HG03342 (cell line): Measurements from ENCODE around the gene KLF16.
A peak's percentile ranks its signal among the peaks of the same experiment; 100 is the strongest.

Experiments used
- ATAC-seq: cut with Tn5 transposase; IDR thresholded peaks from one replicate; pipeline ENCODE4 v1.9.1; 2021; ENCODE audit warnings: mild to moderate bottlenecking, moderate library complexity; ENCODE audit not compliant: unreplicated experiment

Gene KLF16

DNA sequence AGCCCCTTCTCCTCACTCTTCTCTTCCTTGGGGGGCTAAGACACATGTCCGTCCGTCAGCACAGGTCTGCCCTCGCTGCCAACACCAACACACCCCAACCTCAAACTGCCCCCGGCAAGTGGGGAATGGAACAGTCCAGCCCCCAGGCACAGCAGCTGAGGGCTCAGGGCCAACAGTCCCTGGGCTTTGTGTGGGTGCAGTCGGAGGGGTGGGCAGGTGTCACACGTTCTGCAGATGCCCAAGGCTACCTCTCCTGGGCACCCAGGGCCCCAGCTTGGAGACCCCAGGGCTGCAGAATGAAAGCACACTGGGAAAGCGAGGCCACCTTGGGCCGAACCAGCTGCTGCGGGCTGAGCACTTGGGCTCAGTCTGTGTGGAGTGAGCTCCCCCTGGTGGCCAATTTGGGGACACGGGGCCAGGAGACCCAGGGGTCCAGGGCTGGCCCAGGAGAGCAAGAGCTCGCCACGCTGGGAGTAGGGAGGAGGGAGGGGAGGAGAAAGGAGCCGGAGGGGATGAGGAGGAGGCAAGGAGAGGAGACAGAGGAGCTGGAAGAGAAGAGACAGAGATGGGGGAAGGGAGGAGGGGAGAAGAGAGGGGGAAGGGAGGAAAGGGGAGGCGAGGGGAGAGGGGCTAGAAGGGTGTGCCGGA lies 37.3 kb downstream of the KLF16 start:
- no peak for ATAC-seq

DNA sequence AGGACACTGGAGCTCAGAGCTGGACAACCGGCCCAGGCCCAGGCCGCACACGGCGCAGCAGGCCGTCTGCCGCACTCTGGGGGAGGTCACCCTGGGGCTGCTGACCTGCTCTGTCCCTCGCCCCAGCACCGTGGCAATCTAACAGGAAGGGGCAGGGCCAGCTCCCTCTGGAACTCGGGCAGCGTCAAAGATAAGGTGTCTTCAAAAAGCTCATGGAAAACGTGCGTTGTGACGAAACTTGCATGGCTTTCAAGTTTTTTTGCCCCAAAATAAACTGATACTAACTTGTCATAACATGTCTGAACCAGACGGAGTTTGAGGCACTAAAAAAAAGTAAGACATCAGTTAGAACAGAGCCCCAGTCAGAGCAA lies 39.1 kb downstream of the KLF16 start:
- no peak for ATAC-seq

DNA sequence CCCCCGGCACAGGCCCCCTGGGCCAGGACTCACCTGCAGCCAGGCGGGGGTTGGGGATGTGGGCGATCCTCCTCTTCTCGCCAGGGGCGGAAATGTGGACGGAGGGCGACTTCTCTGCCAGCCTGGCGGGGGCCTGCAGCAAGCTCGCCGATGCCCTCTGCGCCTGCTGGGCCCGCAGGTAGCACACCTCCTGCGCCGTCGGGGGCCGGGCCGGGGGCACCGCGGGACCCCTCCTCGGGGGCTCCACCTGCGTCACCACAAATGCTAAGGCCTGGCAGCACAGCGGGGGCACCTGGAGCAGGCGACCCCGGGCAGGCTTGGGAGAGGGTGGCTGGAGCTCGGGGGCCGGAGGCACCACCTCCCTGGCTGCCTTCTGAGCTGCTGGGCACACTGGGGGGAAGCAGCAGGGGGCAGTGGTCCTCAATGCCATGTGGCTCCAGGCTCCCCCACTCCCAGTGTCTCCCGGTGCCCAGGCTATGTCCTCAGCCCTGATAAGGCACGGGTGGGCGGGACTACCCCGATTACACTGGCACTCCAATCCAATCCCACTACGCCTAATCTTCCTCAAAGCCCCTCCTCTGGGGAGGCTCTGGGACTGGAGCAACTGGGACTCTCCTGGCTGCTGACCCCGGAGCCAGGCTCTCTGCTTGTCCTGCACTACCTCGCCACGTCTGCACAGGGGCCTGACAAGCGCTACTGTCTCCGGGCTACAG lies 39.7 kb downstream of the KLF16 start:
- no peak for ATAC-seq

DNA sequence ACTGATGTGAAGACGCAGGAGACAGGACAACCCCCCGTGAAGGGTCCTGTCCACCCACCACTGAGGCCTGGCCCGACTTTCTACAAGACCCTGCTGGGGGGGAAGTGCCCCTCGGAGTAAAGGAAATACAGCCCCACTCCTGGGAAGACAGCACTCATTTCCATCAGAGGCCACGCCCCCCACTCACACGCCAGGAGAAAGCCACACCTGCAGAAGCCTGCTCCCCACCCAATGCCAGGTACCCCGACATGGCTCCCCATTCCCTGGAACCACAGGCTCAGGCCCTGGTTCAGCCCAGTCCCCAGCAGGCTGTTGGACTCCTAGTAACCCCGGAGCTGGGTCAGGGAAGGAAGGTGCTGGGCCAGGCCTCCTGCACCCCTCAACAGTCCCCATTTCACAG lies 40.4 kb downstream of the KLF16 start:
- ATAC-seq = no peak

DNA sequence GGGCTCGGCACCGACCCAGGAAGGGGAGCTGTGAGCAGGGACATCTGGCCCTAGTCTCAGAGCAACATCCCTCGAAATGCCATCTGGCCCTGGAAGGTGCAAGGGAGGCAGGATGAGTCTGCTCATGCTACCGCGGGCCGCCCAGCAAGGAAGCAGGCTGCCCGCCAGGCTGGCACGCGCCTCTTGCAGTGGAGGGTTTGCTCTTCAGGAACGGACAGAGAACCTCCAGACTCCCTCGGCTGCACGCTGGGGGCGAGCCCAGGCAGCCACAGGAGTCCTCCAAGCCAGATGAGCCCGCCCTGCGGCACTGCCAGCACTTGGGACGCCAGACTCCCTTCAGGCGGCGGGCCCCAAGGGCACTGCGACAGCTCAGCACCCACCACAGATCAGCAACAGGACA lies 41.2 kb downstream of the KLF16 start:
- no peak for ATAC-seq

DNA sequence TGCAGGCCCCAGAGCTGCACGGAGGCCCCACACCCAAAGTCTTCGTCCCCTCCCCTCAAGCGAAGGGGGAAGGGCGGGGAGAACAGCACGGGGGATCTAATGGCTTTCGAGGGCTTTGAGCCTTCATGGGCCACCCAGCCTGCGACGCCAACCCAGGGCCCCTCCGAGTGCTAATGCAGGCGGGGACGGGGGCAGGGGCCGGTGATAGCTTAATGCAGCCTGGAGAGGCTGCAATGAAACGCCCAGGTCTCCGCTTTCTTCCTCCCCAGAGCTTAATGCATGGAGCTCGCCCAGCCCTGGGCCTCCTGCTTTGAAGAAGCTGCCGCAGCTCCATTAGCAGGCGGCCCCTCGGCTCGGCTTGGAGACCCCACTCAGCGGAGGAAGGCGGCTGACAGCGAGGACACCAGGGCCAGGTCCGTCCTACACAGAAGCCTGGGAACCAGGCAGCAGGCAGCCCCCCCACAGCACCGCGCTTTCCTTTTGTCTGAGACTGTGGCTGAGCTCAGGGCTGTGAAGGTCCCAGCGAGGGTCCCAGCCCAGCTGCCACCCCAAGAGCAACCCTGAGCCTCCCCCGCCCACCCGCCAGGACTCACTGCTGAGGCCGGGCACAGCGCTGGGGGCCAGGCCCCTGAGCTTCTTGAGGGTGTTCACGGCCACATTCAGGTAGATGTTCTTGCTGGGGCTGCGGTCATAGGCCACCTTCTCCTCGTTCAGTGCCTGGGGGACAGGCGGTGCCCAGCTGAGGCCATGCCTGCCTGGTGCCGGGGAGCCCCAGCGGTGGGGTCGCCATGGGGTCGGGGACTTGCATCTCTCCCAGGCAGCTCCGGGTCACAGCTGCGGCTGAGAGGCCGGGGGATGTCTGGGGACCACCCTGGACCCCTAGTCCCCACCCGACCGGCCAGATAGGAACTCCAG lies 43.8 kb downstream of the KLF16 start:
- no peak for ATAC-seq

DNA sequence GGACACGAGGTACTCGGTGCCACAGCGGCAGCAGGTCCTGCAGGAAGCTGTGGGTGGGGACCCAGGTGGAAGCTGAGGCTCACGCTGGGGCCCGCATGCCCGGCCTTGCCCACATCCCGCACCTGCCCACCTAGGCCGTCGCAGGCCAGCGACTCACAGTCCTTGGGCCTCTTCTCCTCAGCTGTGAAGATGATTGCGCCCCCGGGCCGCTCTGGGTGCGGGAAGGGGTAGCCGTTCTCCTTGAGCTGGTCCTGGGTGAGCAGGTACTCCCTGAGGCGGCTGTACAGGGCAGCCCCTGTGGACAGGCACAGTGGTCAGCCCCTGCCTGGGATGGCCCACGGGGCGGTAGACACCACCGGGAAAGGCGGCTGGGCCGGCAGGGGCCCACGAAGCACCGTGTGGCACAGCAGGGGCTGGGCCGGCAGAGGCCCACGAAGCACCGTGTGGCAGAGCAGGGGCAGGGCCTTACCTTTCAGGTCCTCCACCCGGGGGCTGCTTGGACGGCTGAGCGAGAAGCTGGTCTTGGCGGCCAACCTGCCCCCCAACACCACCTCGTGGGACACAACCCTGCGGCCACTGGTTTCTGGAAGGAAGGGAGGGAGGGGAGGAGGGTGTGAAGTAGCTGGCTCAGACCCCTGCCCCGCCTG lies 44.7 kb downstream of the KLF16 start:
- no peak for ATAC-seq

DNA sequence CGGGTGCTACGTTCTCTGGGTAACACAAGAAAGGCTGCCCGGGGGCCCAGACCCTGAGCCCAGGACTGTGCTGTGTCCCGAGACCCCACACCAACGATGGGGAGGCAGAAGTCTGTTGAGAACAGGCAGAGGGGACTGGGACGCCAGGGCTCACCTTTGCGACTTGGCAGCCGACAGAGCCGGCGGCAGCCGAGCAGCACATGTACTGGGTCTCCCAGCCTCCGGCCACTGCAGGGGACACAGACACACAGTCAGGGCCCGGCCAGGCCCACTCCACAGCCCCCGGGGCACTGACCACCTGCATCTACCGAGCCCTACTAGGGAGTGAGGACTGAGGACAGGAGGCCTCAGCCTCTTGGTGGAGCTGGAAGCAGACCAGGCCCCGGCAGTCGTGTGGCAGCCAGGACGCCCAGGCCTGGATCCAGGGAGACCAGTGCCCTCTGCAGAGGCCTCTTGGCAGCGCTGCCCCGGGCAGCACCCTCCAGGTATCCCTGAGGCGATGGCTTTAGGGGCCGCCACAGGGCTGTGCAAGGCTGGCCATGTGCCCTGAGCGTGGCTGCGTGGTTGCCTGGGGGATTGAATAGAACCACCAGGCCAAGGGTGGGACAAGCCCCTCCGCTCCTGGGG lies 45.7 kb downstream of the KLF16 start:
- ATAC-seq = no peak

DNA sequence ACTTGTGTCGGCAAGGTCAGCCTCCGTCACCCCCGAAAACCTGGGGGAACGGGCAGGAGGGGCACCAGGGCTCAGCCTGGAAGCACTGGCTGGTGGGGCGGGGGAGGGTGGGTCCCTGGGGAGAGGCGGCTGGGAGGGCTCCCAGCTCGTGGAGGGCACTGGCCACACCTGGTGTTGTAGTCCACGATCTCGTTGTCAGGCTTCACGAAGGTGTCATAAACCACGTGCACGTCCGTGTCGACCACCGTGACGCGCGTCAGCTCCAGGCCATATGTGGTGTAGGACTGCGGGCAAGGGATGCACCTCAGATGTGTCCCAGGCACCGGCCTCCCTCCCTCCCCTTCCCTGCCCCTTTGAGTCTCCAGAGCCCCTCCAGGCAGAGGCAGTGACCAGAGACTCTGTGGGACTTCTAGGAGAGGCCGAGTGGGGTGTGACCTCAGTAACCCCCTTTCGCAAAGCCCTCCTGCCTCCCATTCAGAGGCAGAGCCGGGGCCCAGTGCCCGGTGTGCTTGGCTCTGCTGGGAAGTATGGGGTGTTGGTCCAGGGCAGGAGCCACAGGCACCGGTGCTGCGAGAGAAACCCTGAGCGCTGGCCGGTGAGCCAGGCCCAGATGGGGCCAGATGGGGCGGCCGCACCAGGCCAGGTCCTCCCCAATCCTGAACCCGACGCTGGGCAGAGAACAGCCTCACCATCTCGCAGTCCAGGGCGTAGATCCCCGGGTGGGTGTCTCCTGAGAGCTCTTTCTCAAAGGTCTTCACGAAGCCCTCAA lies 46.7 kb downstream of the KLF16 start:
- no peak for ATAC-seq

DNA sequence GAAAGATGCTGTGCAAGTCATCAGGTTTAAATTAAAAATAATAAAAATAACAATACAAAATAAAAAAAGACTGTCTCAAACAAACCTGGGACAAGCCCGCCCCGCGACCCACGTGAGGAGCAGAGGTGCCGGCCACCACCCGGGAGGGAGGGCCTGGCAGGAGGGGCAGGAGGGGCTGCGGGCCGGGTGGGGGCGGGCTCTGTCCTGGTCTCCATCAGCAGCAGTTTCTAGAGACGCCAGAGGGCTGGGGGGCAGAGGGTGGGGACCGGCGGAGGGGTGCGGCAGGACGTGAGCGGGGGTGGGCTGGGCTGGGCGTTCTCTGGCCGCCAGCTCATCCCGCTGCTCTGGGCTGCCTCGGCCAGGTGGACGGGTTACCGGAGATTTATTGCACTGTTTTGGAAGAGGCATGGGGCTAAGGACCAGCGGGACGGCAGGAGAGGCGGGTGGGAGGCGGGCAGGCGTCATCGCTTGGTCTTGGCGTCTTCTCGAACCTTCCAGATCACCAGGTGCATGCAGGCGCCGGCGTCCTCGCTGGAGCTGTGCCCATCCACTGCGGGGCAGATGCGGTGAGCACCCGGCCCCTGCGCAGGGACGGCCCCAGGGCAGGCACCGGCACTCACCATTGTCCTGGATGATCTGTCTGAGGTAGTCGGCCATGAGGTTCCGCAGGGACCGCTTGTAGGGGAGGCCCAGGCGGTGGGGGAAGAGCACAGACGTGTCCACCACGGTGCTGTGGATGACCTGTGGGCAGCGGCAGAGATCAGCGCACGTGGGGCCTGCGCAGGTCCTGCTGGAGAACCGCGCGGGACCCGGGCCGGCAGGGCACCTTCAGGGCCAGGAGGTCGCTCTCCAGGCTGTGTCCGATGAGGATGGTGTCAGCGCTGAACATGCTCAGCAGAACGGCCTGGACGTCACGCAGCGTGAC lies 47.5 kb downstream of the KLF16 start:
- no peak for ATAC-seq

DNA sequence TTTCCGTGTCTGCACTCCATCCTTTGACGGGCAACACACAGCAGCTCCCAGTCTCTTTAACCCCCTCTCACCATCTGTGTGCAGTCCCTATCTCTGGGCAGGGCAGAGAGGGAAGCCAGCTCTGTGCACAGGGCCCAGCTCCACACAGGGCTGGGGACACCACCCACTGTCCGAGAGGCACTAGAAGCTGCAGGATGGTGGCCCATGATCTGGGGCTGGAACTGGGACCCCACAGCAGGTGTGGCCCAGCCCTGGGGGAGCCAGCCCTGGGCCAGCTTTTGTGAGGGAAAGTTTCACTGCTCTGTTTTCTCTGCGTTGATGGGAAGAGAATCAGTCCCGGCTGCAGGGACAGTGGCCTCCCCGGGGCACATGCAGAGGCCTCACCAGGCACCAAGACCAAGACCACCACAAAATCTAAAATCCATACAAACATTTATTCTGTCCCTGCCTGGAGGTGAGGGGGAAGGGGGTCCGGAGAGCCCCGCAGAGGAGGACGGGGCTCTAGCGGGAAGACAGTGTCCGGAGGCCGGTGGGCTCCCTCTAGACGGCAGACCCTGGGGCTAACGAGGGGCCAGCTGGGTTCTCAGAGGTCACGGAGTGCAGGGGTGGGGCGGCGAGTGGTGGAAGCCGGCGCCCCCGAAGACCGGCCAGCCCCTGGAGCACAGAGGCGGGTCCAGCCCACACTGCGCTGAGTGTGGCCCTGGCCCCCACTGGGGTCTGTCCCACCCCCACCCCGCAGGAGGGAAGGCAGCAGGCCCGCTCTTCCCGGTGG lies 48.4 kb downstream of the KLF16 start:
- no peak for ATAC-seq

DNA sequence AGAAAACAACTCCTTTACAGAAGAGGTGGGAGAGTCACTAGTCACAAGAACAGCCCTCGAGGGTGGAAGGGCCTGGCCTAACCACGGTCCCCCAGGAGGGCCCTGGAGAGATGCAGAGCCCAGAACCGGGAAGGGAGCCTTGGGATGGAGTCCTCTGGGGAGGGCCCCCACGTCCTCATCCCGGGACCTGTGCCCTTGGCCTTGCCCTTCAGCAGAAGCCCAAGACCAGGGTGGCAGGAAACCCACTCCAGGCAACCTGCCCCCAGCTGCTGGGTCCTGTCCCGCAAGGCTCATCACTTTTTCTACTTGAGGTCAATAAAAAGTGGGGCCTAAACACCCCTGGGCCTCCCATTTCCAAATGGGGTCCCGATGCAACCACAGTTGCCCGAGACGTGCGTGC lies 49.0 kb downstream of the KLF16 start:
- ATAC-seq = no peak

DNA sequence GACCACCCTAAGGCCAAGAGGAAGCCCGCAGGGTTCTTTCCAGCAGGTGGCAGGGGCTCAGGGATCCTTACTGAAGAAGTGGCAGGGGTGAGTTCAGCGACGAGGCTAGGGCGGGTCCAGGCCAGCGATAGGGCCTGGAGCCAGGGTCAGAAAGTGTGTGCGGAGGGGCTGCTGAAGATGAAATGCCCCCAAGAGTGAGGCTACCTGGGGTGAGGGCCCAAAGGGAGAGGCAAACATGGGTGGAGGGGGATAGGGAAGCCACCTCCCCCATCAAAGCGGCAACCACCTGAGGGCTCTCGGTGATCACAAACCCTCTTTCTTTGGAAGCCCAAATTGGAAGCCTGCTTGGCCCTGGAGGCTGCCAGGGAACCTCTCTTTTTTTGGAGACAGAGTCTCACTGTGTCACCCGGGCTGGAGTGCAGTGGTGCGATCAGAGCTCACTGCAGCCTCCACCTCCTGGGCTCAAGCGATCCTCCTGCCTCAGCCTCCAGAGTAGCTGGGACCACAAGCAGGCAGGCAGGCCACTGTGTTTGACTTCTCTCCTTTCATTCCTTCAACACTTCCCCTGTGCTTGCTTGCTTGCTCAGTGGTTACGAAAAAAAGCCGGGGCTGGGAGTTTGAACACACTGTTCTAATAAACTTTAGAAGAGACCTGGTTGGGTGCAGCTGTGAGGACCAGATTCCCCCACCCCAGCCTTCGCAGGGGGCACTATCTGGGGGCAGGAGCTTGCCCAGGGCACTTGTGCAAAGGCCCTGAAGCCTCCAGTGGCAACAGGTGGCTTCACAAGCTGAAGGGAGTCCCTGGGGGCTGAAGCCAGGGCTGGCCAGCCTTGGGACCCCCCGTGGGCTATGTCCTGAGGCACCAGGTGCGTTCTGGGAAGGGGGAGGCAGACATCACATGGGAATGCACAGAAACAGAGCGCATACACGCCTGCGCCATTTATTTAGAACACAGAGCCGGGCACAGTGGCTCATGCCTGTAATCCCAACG lies 49.9 kb downstream of the KLF16 start:
- ATAC-seq = no peak

DNA sequence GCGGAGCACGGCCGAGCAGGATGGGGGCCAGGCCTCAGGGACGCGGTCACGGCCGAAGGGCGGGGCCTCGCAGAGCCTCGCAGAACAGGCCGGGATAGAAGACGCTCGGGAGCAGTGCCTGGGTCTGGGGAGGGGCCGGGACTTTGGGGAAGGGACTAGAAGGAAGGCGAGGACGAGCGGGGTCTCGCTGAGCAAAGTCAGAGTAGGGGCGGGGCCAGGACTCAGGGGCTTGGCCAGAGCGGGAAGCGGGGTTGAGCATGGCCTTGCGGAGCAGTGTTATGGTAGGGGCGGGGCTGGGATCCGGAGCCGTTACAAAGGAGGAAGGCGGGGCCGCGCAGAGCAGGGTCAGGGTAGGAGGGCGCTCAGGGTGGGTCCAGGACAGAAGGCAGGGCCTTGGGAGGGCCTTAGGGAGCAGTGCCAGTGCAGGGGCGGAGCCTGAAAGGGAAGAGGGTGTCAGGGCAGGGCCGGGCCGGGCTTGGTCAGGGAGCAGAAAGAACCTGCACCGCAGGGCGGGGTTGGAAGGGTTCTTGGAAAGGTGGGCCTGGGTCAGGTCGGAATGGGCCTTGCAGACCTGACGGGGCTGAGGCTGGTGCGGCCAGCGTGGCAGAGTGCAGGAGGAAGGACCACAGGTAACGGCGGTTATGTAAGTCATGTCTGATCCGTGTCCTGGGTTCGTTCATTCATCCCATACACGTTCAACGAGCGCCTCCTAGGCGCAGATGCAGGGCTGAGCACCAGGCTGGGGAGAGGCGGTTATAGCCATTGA lies 50.8 kb downstream of the KLF16 start:
- ATAC-seq = peak; percentile 69

DNA sequence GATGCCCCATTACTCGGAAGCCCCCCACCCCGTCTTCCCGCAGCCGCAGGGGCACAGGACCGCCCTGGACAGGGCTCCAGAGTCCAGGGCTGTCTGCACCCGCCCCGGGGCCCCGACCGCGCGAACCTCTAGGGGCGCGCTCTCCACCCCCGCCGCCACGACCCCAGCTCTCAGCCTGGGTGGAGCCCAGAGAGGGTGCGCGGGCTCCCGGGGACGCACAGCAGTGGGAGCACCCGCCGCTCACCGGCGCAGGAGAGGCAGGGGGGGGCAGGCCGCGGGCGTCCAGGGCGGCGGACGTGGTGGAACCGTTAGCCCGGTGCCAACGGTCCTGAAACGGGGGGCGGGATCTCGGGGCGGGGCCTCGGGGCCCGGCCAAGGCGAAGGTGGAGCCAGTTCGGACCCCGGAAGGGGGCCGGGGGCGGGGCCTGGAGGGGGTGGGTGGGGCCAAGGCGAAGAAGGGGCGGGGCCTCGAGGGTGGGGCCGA lies 51.4 kb downstream of the KLF16 start, which contains the start of gene ATP8B3:
Gene ATP8B3, minus strand, starts transcription at position 335 of the 484 bp plus-strand sequence. CDS start 540 bp downstream, outside the sequence.
- ATAC-seq = peak; percentile 20

DNA sequence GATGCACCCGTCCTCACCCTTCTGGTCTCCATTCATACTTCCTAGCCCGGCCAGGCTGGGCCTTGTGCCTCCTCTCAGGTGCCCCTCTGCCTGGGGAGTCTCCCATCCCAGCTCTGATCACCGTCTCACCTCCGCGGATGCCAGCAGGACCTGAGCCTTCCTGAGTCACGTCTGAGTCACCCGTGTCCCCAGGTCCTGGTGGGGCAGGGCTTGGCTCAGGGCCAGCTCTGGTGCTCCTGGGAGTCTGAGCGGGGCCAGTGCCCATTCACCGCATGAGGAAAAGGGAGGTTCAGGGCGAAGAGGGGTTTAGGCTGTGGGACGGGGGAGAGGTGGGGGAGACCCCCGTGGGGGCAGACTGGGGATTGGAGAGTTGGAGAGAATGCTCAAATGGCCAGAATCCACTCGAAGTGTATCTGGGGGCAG lies 51.9 kb downstream of the KLF16 start:
- no peak for ATAC-seq
